H1 (cell line): Measurements from ENCODE around the gene VAPB.

Source experiments
- CEBPB ChIP-seq: IDR thresholded peaks from 2 replicates; pipeline ENCODE4 v1.6.1; 2012; ENCODE audit warnings: low read depth, low read length
- CTCF ChIP-seq, 3 experiments: IDR thresholded peaks; 1 replicate in 2 of 3; 2 replicates in 1 of 3; pipeline versions ENCODE4 v1.5.1 to v1.6.1; 2011; ENCODE audit warnings: low read length in 3 of 3, mild to moderate bottlenecking in 3 of 3, inconsistent platforms in 2 of 3, low read depth in 1 of 3, moderate library complexity in 1 of 3; ENCODE audit not compliant: insufficient read depth in 1 of 3; ENCODE audit errors: control extremely low read depth in 1 of 3
- EP300 ChIP-seq, 2 experiments: IDR thresholded peaks; 1 replicate in 1 of 2; 2 replicates in 1 of 2; pipeline ENCODE4 v1.6.1; 2011 to 2012; ENCODE audit warnings: low read depth in 2 of 2, low read length in 2 of 2, mild to moderate bottlenecking in 2 of 2, borderline replicate concordance in 1 of 2, inconsistent platforms in 1 of 2, moderate library complexity in 1 of 2
- EZH2 ChIP-seq: fragments of 200-600 bp; sonication (generic); IDR thresholded peaks from 2 replicates; pipeline ENCODE4 v1.7.1; 2012; ENCODE audit warnings: low read depth, mild to moderate bottlenecking, moderate library complexity, low read length, inconsistent platforms; ENCODE audit not compliant: severe bottlenecking
- POLR2A ChIP-seq, 2 experiments: IDR thresholded peaks; 1 replicate in 1 of 2; 2 replicates in 1 of 2; pipeline ENCODE4 v1.6.1; 2011; ENCODE audit warnings: low read depth in 2 of 2, low read length in 2 of 2, mild to moderate bottlenecking in 2 of 2; ENCODE audit errors: control extremely low read depth in 1 of 2
- SRF ChIP-seq: IDR thresholded peaks from 2 replicates; pipeline ENCODE4 v1.6.1; 2011; ENCODE audit warnings: mild to moderate bottlenecking, low read depth, low read length, moderate library complexity

GRCh38 chr20:58405504-58406291 is 16.7 kb downstream of the VAPB start:
- TF ChIP-seq EZH2 (no peak), EP300 (IDR thresholded peaks at IDR 0.05; ENCODE audit: borderline replicate concordance in 1 of 2, low read depth in 2 of 2, low read length in 2 of 2) (no peak), CTCF (IDR thresholded peaks at IDR 0.05; ENCODE audit: control extremely low read depth in 1 of 3, insufficient read depth in 1 of 3, low read depth in 1 of 3, low read length in 3 of 3) (no peak), SRF (no peak), POLR2A (IDR thresholded peaks at IDR 0.05; ENCODE audit: control extremely low read depth in 1 of 2, low read depth in 2 of 2, low read length in 2 of 2) (no peak), CEBPB (no peak)
